Renal cortex interstitium (tissue), 11 donors: ENCODE measurements around the gene SH3RF1. TPM values are rescaled to one million over a fixed set of nuclear protein-coding genes. Genes with fewer than 3 reads are reported as not detected.
"Not testable (repeated sequence)": the region's sequence is repeated elsewhere in the genome, so short reads cannot be mapped to it uniquely, and the experiment has no call there.

Experiments used
- DNase-seq, 11 donors: peaks; one replicate each; pipeline ENCODE4 v3.0.0-alpha.2; 2013; ENCODE audit warnings: low read depth in 9 of 11, low spot score in 4 of 11; ENCODE audit errors: extremely low read depth in 1 of 11
- polyA plus RNA-seq, 3 donors: library from polyadenylated mRNA; unstranded; fragments of 120-200 nt; gene quantifications; one replicate each; pipeline ENCODE4 v1.2.1, GENCODE V29; 2013; ENCODE audit not compliant: insufficient read length in 3 of 3

Gene SH3RF1
- polyA plus RNA-seq, 3 donors, result 27.7 to 33.3 (median 31.3) TPM

- DNase-seq, result no peak
These were observed 62.2 kb downstream of the SH3RF1 start for GRCh38 chr4:169208516-169208915.

- DNase-seq, result no peak
These were observed 62.7 kb downstream of the SH3RF1 start for GRCh38 chr4:169208090-169208455.

DNA sequence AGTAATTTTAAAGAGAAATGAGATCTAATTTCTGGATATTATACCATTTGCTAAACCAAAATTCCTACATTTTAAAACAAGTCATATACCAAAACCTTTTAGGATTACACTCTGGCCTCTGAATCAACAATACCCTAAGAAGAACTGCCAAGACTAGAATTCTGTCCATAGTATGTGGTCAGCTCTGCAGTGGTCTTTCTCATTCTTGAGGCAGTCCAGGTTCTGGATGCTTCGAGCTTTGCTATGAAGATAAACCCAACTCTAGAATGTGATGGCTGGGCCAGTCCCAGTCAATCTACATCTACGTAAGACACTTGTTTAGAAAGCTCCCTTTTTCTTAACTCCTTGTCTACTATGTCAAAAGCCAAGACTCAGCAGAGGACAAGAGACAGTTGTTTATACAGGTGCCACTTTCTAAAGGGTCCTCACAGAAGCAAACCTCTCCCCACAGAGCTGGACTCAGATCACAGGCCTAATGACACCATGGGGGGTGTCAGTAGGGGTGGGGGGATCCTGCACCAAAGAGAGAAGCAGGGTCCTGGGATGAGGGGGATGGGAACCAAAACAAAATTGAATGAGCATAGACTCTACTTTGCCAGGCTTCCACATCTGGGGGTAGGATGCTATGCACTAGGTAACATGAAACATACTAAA is 63.2 kb downstream of the SH3RF1 start:
- no peak for DNase-seq

DNA sequence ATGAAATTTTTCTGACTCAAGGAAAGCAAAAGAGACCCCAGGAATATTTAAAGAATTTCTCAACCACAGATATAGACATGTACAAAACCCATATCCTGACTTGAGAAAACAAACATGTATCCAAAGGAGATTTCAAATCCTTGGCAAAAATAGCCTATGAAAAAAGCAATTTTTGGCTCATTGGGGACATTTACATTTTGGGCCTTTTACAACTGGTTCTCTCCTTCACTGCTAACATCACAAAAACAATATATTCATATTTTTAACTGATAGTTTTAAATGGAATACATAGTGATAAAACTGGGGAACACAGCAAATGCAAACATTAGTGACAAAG is 65.0 kb downstream of the SH3RF1 start:
- no peak for DNase-seq

DNA sequence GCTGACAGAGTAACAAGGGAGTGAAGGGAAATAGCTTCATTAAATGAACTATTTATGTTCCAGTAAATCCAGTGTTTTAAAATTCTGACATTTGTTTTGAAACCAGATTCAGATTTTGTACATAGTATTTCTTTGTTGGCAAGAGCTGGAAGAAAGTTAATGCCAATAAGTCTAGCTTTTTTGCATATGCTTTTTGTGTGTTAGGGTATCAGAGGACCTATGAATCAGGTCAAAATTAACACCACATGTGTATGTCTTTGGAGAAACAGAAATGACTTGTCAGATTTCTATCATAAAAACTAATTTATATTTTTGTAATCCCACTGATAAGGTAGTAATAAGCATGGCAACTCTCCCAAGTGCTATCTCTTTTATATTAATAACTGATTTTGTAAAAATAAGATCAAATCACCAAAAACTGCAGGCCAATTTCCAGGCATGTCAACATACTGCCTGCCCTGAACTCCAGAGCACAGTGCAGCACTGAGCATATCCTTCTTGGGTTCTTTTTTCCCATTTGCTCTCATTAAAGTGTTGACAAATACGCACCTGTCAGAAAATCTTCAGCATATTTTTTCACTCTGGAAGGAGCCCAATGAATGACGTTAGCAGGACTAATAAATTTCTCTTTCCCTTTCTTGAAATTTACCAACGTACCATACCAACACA is 65.5 kb downstream of the SH3RF1 start:
- no peak for DNase-seq

DNA sequence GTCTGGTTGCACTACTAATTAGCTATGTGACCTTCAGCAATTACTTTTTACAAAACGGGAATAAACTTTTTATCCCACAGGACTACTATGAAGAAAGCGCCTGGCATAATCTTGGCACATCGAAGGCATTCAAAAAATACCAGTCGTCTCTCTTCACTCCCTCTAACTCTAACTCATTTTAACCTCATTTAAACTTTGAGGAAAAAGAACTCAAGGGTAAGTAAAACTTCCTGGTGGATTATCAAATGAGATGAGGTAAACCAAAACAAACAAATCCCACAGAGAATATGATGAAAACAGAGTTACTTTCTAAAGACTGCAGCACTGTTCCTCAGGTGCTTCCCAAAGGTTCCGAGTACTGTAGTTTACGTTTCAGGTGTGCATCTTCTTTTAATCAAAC is 66.9 kb downstream of the SH3RF1 start:
- no peak for DNase-seq

DNA sequence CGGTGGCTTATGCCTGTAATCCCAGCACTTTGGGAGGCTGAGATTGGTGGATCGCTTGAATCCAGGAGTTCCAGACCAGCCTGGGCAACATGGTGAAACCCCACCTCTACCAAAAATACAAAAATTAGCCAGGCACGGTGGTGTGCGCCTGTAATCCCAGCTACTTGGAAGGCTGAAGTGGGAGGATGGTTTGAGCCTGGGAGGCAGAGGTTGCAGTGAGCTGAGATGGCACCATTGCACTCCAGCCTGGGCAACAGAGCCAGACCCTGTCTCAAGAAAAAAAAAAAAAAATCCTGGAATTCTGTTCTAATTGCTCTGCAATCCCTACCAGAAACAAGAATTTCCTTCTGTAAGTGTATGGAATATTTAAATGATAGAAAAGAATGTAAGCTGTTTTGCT is 67.5 kb downstream of the SH3RF1 start:
- DNase-seq, result not testable (repeated sequence)

GRCh38 chr4:169202878-169203277 is 67.9 kb downstream of the SH3RF1 start:
- DNase-seq, result no peak

DNA sequence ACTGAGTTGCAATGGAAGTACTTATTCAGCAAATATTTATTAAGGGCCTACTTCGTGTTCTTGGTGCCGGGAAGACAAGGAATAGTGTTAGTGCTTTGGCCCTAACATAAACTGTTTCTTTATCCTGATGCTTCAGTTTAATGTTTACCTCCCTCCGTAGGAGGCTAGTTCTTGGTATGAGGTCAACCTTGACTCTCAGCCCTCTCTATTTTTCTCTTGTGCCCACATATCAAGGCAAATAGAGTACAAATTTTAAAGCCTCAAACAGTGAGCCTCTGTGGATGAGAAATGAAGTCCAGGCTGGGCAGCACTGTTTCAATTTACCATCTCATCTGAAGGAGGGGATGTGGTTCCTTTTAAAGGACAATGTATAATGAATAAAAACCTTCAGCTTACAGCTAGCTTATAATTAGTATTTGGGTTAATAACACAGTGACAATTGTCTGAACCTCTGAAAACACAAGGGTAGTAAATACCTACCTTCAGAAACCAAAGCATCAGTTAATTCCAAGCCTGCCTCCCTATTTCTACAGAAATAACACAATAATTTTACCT is 68.5 kb downstream of the SH3RF1 start:
- no peak for DNase-seq

DNA sequence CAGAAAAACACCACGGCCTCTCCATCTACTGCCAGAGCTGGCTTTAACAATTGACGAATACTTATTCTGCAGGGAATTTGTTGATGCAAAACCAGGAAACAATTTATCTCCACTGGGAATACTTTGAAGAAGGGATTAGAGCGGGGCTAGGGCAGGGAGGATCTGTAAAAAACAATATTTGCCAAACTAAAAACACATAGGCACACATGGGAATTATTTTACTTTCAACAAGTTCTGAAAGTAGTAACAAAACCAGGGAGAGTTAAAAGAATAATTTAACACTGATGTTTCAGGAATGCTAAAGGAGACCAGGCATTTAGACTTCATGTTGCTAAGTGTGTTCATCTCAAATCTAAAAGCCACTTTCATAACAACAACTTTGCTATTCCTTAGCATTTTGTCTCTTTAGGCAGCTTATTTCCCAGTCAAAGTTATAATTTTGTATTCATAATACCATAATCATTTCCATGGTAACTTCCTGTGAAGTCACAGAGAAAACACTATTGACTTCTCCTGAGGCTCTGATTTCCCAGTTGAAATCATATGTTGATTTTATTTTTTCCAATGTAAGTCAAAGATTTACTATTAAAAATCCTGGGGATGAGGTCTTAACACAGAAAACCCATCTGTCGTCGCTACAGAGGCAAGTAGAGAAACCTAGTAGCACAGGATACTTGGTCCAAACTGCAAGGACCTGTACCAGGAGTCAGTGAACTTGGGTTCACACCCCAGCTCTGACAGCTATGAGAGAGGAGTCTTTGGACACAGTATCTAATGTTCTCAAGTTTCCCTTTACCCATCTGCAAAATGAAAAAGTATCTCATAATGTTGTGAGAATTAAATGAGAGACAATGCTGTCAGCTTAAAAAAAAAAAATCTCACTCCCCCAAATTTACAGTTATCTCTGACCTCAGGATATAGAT is 69.3 kb downstream of the SH3RF1 start:
- DNase-seq, result no peak

DNA sequence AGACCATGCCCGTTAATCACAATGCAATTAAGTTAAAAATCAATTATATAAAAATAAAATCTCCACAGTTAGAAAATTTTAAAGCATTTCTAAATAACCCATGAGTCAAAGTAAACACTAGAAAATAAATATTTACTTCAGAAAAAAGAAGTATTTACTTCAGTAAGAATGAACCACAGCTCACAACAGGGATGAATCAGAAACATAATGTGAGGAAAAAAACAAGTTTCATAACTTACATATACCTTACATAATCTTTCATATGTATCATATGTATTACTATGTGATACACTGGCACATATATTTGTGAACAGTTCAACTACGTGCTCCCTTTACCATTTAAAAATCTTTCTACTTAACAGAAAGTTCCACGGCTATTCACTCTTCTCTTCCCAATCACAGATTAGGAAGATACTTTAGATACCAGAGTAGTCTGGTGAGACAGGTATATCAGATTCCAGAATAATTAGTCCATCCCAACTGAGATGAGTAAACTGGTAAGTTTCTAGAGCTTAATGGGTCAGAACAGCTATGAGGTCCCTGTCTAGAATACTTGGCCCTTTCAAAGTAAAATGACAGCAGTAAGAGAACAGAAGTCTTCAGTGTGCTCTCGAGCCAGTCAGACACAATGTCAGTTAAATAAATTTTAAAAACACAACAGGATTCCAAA is 70.3 kb downstream of the SH3RF1 start:
- no peak for DNase-seq

DNA sequence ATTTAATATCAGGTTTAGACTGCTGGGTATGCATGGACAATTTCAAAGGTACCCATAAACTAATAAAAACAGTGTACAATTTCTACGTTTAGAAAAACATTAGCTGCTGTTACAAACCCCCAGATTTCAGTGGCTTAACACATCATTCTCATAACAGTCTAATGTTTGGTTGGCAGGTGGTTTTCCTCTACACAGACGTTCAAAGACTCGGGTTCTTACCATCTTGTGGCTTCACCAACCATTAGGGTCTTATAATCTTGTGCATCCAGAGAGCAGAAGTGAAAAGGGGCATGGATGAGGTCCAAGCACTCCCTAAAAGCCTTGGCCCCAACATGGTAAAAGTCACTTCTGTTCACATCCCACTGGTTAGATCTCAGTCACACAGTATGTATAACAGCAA is 71.6 kb downstream of the SH3RF1 start:
- no peak for DNase-seq

DNA sequence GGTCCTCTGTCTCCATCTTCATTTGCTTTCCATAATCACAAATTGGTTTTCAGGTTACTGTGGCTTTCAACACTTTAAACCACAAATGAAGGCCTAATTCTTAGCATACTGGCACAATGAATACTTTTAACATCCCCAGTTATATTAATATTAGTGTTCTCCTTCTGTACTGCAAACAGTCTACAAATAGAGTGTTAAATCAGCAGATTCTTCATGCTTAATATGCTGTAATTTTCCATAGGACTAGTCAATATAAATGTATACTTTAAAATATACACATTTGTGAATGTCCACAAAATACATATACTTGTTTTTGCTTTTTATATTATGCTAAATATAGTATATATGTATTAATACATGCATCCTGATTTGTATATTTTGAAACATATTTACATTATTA is 72.6 kb downstream of the SH3RF1 start:
- no peak for DNase-seq

DNA sequence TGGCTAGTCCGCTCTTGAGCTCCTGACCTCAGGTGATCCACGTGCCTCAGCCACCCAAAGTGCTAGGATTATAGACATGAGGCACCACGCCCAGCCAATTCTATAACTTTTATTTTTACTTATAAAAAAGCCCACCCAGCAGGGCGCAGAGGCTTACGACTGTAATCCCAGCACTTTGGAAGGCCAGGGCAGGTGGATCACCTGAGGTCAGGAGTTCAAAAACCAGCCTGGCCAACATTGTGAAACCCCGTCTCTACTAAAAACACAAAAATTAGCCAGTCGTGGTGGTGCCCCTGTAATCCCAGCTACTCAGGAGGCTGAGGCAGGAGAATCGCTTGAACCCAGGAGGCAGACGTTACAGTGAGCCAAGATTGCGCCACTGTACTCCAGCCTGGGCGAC is 73.5 kb downstream of the SH3RF1 start:
- not testable (repeated sequence) for DNase-seq

GRCh38 chr4:169195032-169195431 is 75.7 kb downstream of the SH3RF1 start:
- no peak for DNase-seq

GRCh38 chr4:169189968-169190367 is 80.8 kb downstream of the SH3RF1 start:
- DNase-seq, result not testable (repeated sequence)

DNA sequence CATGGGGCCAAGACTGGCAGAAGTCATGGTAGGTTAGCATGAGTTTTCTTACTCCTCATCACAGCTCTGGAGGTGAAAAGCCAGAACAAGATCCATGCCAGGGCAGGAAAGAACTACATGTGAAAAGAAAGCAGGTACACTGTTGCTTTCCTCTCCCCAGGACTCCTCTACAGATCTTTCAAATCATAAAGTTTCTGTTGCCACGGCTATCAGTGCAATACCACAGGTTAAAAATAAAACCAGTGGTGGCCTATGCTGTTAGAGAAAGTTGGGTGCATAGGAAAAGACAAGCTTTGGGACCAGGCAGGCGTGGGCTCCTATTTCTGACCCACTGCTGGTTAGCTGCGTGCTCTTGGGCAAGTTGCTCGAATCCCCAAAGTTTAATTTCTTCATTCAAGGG is 81.4 kb downstream of the SH3RF1 start:
- no peak for DNase-seq

DNA sequence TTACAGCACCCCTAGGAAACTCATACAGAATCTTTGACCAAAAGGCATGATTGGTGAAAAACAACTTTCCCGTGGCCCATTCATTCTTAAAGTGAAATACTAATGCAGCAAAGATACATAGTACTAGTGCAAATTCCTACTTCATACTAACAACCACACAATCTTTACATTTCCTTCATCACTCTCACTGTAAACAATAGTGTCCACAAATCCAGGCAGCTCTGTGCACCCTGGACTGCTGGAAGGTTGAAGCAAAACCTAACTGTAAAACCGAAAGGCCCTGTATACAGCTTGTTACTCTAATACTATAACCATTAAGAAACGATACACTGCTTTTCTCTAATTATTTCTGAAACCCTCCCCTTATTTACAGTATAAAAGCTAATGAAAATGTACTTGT is 82.6 kb downstream of the SH3RF1 start:
- no peak for DNase-seq

DNA sequence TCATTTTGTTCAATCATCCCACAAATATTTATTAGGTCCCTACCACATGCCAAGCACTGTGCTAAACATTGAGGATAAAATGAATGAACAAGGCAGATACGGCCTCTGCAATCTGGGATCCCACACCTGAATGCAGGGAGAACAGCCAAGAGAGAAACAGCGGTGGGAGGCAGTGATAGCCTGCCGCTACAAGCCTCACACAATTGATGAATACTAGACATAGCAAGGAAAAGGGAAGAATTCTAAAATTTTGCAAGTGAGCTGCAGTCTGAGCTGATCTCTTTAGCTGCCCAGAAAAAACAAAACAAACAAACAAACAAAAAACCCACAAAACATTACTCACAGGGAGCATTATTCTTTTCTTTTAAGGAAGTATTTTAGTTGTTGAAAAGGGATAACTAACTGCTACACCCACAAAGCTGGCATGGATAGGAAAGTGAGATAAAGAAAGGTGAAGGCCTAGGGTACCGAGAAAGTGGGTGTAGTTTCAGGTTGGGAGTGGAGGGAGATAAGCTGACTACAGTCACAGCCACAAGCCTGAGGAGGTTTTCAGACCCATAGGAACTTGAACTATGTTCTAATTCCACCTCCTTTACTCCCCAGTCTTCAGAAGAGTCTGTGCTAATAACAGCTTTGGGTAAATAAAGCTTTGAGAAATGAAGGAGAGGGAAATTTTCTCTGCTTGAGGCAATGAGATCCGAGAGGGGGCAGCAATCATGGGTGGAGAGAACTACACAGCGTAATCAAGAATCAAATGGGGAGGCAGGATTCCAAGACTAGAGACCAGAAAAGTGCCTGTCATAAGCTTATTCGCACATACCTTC is 85.4 kb downstream of the SH3RF1 start:
- no peak for DNase-seq
